ENCODE results near the gene RXRG. TPM values are rescaled to one million over a fixed set of nuclear protein-coding genes. Genes with fewer than 3 reads are reported as not detected.

The RXRG gene
- total RNA-seq, 1 experiment from 2014 or later: not detected

- Histone ChIP-seq H3K4me3 (no peak overlapping the region), H3K9me3 (no peaks in the 10 kb centered on the region), H3K36me3 (no peaks in the 10 kb centered on the region), H3K27me3 (no peaks in the 10 kb centered on the region)
- DNase-seq: no peak
These were observed 18.2 kb downstream of the RXRG start for GRCh38 chr1:165426745-165427144.

- Histone ChIP-seq H3K36me3 (no peaks in the 10 kb centered on the region), H3K4me3 (no peak overlapping the region), H3K9me3 (no peaks in the 10 kb centered on the region), H3K27me3 (no peaks in the 10 kb centered on the region)
- no peak for DNase-seq
These were observed 19.3 kb downstream of the RXRG start for GRCh38 chr1:165425621-165426020.

DNA sequence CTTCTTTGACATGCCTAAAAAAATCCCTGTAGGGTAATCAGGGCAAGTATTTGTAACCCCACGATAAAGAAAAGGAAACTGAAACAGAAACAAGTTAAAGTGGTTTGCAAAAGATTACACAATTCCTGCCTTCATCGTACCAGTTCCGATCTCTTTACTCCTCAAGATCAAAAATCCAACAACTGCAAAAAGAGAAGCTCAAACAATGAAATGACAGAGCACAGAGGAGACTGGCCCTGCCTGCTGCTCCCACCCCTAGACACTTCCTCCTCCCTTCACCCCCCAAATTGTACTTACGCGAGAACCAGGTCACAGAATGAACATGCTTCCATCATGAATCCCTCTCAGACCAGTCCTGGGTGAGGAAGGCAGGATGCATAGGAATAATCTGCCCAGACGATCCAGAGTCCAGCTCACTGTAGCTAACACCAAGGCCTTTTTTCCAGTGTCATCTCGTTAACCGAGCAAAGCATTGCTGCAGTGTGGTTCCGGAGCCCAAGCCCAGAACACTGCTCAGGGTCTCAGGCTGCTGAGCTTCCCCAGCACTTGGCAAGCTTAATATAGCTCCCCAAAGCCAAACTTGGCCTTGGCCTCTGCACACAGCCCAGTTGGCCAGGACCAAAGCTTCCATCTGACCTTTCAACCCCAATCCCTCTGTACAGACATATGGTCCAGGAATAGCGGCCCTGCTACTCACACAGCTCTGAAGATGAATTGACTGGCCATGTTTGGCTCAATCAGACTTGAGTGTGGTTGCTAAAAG is 20.3 kb downstream of the RXRG start:
- Histone ChIP-seq H3K9me3 (no peaks in the 10 kb centered on the region), H3K4me3 (no peak overlapping the region), H3K27me3 (no peaks in the 10 kb centered on the region), H3K36me3 (no peaks in the 10 kb centered on the region)
- DNase-seq: no peak

DNA sequence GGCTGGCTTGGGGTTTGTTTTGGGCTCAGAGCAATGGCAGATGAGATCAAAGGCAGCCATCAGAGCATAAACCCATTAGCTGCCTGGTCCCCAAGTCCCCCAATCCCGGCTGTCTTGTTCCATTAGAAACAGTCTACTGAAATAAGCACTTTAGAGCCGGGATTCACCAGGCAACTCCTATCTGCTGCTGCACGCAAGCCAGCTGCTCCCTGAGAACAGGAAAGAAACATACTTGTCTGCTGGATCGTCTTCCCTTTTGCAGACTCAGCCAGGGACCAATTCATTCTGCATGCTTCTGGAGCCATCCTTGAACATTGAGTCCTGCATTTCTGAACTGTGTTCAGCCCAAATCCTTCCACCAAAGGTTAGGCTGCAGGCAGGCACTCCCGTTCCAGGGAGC is 21.8 kb downstream of the RXRG start:
- H3K36me3 ChIP-seq: no peaks in the 10 kb centered on the region
- H3K27me3 ChIP-seq: no peaks in the 10 kb centered on the region
- H3K9me3 ChIP-seq: no peaks in the 10 kb centered on the region
- no peak for DNase-seq
- H3K4me3 ChIP-seq: no peak overlapping the region

DNA sequence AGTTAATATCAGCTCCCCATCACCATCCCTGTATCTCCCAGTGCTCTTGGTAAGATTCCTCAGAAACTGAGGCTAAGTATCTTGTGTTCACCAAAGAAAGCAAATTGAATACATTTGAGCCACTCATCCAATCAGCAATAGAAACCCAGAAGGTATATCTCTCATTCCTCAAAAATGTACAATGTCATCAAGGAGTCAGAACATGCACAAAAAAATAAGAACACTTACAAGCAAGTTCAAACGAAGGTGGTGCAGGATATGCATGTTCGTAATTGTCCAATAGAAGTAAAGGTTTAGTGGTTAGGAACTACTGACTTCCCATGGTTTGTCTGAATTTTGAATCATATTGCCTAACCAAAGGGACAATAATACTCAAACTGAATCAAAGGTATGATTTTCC is 24.3 kb downstream of the RXRG start:
- no peak for DNase-seq
- Histone ChIP-seq H3K9me3 (no peaks in the 10 kb centered on the region), H3K36me3 (no peaks in the 10 kb centered on the region), H3K4me3 (no peak overlapping the region), H3K27me3 (peaks cover 1% of the 10 kb centered on the region; the same call in 1 of the 2 replicates)

GRCh38 chr1:165419839-165420238 is 25.1 kb downstream of the RXRG start:
- H3K36me3 ChIP-seq: no peaks in the 10 kb centered on the region
- no peak for DNase-seq
- H3K9me3 ChIP-seq: no peaks in the 10 kb centered on the region
- H3K4me3 ChIP-seq: no peak overlapping the region
- H3K27me3 ChIP-seq: peaks cover 6% of the 10 kb centered on the region; the same call in 1 of the 2 replicates

DNA sequence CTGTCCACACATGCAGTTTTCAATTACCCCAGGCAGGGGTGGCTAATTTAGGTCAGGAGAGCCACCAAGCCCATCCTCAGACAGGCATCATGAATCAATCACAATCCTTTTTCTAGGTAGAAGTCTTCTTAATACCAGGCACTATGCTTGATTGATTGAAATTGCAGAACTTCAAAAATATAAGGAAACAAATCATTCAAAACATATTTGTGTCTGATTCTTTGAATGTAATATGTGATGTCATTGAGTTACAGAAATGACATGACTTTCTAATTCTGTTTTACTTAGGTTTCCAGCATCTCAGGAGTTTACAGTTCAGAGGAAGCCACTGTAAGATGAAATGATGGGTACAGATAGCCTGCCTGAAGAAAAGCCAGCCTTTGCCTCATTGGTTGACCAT is 26.7 kb downstream of the RXRG start:
- no peak for DNase-seq
- Histone ChIP-seq H3K27me3 (peaks cover 6% of the 10 kb centered on the region), H3K4me3 (no peak overlapping the region), H3K9me3 (no peaks in the 10 kb centered on the region), H3K36me3 (no peaks in the 10 kb centered on the region)

- Histone ChIP-seq H3K27me3 (peaks cover 6% of the 10 kb centered on the region), H3K4me3 (no peak overlapping the region), H3K9me3 (no peaks in the 10 kb centered on the region), H3K36me3 (no peaks in the 10 kb centered on the region)
- DNase-seq: no peak
These were observed 28.1 kb downstream of the RXRG start for GRCh38 chr1:165416876-165417275.

DNA sequence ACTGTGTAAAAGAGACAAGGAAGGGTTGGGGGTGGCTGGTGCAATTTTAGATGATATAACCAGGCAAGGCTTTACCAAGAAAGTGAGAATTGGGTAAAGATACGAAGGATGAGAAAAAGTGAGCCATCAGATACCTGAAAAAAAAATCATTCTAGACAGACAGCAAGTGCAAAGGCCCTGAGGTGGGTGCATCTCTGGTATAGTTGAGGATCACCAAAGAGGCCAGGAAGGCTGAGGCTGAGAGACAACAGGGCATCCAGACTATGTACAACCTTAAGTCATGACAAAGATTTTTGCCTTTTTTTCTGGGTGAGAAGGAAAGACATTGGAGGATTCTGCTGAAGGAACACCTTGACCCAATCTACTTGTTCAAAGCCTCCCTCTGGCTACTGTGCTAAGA is 29.9 kb downstream of the RXRG start:
- Histone ChIP-seq H3K36me3 (no peaks in the 10 kb centered on the region), H3K4me3 (no peak overlapping the region), H3K9me3 (no peaks in the 10 kb centered on the region), H3K27me3 (peaks cover 6% of the 10 kb centered on the region)
- DNase-seq: no peak

DNA sequence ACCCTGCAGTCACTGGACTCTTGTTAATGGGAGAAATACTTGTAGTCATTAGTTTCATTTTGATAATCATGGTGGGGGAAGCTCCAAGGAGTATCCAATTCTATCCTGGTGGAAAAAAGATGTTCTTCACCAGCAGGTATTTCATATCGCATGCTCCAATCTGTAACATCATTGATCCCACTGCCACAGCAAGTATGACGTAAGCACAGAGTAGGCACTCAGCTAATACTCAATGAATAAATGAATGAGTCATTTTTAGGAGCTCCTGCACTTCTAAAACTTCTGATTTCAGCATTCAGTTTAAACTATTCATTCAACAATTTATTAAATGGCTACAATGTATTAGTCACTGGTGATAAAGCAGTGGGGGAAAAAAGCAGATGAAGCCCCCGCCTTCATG is 30.3 kb downstream of the RXRG start:
- DNase-seq: no peak
- no peak overlapping the region for H3K4me3 ChIP-seq
- no peaks in the 10 kb centered on the region for H3K9me3 ChIP-seq
- H3K36me3 ChIP-seq: no peaks in the 10 kb centered on the region
- H3K27me3 ChIP-seq: peaks cover 6% of the 10 kb centered on the region

DNA sequence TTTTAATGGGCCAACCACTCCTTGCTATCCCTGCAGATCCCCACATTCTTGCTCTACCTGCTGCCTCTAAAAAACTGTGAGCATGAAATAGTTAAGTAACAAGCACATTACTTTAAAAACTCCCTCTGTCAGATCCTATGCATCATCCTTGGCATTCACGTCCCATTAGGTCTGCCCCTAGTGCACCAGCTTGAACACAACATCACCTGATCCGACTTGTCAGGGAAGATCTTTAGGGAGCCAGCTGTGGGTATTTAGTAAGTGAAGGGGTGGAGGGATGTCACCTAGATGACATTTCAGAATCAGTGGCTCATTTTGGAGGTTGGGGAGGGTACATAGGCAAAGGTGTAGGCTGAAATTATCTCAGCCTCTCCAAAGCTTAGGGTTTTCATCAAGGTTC is 33.5 kb downstream of the RXRG start:
- Histone ChIP-seq H3K36me3 (no peaks in the 10 kb centered on the region), H3K4me3 (no peak overlapping the region), H3K9me3 (no peaks in the 10 kb centered on the region), H3K27me3 (peaks cover 6% of the 10 kb centered on the region)
- DNase-seq: no peak

- Histone ChIP-seq H3K9me3 (no peaks in the 10 kb centered on the region), H3K36me3 (no peaks in the 10 kb centered on the region), H3K4me3 (no peak overlapping the region), H3K27me3 (no peaks in the 10 kb centered on the region; the same call in none of the 2 replicates)
- no peak for DNase-seq
These were observed 35.1 kb downstream of the RXRG start for GRCh38 chr1:165409657-165410358.

DNA sequence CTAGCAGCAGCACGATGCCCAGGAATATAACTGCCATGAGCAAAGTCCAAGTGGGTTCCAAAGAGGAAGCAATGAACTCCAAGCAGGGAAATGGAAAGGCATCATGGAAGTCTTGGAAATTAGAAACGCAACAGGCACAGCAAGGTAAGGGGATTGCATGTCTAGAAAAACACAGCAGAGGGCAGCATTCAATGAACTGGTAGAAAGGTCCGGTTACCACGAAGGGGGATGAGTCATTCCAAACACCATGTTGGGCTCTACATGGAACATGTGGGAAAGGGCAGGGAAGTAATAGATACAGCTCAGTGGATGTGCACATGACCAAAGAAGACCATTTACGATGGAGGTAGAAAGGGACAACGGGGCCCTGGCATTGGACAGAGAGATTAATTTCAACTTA is 36.4 kb downstream of the RXRG start:
- Histone ChIP-seq H3K27me3 (no peaks in the 10 kb centered on the region; the same call in none of the 2 replicates), H3K4me3 (no peak overlapping the region), H3K36me3 (no peaks in the 10 kb centered on the region), H3K9me3 (no peaks in the 10 kb centered on the region)
- DNase-seq: peak; percentile 33

GRCh38 chr1:165407398-165407797 is 37.5 kb downstream of the RXRG start:
- no peak for DNase-seq
- H3K9me3 ChIP-seq: no peaks in the 10 kb centered on the region
- H3K4me3 ChIP-seq: no peak overlapping the region
- no peaks in the 10 kb centered on the region for H3K36me3 ChIP-seq
- H3K27me3 ChIP-seq: no peaks in the 10 kb centered on the region; the same call in 1 of the 2 replicates

DNA sequence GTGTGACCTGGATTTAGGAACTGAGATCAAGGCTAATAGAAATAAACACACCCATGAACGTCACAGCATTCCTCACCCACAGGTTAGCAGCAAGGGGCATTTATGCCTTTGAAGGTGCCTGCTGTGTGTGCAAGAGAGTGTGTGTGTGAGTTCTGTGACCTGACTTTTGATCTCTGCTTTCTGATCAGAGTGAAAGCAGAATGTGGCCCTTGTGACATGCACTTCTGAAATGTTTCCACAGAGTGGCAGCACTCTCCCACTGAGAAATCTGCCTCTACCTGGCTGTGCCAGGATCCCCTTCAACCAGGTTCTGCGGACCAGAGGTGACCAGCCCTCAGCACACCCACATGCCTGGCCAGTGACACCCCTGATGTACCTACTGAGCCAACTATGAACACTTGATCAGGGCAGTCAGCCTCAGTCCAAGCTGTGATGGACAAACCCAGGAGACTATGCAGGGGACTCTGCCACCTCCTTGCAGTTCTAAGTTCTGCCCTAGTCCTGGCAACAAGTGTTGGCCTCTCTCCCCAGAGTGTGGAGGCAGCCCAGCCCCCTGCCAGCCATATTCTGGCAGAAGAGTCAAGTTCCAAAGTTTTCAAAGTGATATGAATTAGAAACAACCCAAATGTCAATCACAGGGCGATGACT is 41.0 kb downstream of the RXRG start:
- no peaks in the 10 kb centered on the region for H3K27me3 ChIP-seq
- no peaks in the 10 kb centered on the region for H3K36me3 ChIP-seq
- no peak overlapping the region for H3K4me3 ChIP-seq
- DNase-seq: no peak
- no peaks in the 10 kb centered on the region for H3K9me3 ChIP-seq

GRCh38 chr1:165402517-165403111 is 42.3 kb downstream of the RXRG start:
- Histone ChIP-seq H3K27me3 (no peaks in the 10 kb centered on the region), H3K36me3 (no peaks in the 10 kb centered on the region), H3K9me3 (no peaks in the 10 kb centered on the region), H3K4me3 (no peak overlapping the region)
- DNase-seq: no peak

DNA sequence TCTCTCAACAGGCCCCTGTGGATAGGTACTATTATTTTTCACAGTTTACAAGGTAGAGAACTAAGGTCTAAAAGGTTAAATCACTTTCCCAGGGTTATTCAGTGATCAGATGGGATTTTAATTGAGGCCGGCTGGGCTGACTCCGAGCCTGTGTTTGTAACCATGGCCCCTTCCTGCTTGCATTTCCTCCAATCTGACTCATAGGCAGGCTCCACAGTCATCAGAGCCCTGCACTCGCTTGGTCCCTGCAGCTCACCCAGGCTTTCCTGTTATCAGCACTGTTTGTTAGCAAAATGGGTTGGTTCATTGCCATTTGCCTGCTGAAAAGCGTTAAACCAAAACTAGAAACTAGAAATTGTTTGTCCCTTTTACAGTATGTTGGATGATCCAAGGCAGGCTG is 47.0 kb downstream of the RXRG start:
- peak; percentile 65 for DNase-seq
- no peak overlapping the region for H3K4me3 ChIP-seq
- H3K9me3 ChIP-seq: no peaks in the 10 kb centered on the region
- H3K27me3 ChIP-seq: no peaks in the 10 kb centered on the region
- H3K36me3 ChIP-seq: no peaks in the 10 kb centered on the region

All from MG63 (cell line).